Hippocampal formation (tissue), 2 donors: ENCODE measurements around the gene EPB41L4B.
"Not testable (repeated sequence)": the region's sequence is repeated elsewhere in the genome, so short reads cannot be mapped to it uniquely, and the experiment has no call there.

ENCODE experiments used
- DNase-seq, 2 donors: peaks; one replicate each; lab custom pipeline; 2025; lab: John Stamatoyannopoulos, UW

The EPB41L4B gene

GRCh38 chr9:109320742-109321448 is at the start of gene EPB41L4B:
Gene EPB41L4B (minus strand): TSS chr9:109321059. CDS start chr9:109320446, 613 bp downstream.
- peak; percentile 57 to 65 for DNase-seq

DNA sequence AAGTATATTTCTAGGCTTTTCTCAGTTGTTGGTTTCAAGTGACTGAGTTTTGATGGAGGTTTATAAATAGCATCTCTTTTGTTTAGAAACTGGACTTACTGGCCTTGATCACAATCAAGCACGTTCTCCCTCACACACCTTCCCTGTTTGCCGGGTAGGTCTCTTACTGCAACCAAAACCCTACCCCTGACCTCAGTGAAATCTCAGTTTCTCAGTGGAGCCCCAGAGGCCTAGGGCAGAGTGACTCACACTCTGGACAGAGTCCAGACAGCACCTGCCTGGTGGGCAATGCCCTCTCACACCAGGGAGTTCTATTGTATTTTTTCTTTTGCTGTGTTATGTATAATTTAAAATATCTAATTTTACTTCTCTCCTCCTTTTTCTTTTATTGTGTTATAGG is 48.4 kb upstream of the EPB41L4B start:
- no peak for DNase-seq

DNA sequence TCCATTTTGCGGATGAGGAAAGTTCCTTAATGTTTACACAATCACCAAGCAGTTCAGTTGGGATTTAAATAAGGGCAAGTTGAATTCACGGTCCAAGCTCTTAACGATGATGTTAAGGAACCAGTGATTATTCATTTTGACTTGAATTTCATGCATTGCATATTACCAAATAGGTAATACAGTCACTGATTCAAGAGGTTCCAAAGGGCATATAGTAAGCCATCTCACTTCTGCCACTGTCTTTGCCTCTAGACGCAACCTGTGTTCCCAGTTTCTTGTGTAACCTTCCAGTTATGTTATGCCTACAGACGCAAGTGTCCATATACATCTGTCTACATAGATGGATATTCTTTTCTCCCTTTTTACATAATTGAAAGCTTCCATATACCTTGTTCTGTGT is 39.9 kb upstream of the EPB41L4B start:
- DNase-seq, result no peak

- not testable (repeated sequence) for DNase-seq
Observed at GRCh38 chr9:109358968-109359603, 38.2 kb upstream of the EPB41L4B start.

DNA sequence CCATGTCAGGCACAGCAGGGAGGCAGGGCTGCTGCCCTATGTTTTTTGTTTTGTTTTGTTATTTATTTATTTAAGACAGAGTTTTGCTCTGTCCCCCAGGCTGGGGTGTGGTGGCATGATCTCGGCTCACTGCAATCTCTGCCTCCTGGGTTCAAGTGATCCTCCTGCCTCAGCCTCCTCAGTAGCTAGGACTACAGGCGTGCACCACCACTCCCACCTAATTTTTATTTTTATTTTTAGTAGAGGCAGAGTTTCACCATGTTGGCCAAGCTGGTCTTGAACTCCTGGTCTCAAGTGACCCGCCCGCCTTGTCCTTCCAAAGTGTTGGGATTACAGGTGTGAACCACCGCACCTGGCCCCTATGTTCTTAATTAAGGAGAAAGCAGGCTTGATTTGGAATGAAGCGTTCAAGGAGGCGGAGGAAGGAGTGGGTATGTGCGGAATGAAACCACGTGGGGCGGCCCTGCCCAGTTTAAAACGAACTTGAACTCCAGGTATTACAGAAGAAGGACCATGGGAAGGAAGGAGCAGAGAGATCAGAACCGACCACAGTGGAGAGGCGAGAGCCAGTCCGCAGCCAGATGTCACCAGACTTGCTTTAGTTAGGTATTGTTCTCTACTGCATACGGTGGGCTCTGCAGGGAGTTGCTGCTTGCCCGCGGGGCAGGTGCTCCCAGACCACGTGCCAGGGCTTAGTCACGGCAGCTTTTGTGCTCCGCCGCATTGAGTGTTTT is 34.9 kb upstream of the EPB41L4B start:
- no peak for DNase-seq

DNA sequence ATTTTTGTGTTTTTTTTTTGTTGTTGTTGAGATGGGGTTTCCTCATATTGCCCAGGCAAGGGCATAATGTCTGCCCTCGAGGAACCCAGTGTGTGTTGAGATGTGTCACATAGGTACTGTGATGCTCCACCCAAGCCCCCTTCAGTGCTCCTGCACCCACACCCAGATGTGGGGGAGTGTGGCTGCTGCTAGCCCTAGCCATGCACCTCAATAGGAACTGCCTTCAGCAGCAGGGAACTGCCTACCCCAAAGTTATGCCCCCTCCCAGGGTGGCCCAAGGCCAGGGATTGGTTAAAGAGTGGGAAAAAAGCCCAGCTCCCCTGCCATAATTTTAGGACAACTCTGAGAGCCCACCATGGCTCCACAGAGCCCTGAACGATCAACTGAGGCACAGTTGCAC is 33.3 kb upstream of the EPB41L4B start:
- DNase-seq, result no peak

GRCh38 chr9:109351032-109351431 is 30.2 kb upstream of the EPB41L4B start:
- DNase-seq, result no peak

DNA sequence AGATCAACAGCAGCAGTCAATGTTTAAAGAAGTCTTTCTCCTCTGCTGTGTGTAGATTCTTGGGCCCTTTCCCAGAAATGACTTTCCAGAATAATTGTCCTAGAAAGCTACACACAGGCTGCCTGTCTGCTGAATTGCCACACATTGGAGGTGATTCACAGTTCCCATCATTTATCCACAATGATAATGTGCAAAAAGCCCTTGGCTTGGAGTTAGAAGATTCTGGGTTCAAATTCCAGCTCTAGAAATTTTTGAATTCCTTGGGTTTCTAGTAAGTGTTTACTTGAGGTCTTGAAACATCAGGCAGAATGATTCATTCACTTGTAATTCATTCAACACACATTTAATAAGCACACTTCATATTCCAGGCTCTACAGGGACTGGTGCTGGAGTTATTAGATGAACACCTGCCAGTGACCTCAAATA is 28.6 kb upstream of the EPB41L4B start:
- peak in 1 of 2 donors; percentile 1 for DNase-seq

DNA sequence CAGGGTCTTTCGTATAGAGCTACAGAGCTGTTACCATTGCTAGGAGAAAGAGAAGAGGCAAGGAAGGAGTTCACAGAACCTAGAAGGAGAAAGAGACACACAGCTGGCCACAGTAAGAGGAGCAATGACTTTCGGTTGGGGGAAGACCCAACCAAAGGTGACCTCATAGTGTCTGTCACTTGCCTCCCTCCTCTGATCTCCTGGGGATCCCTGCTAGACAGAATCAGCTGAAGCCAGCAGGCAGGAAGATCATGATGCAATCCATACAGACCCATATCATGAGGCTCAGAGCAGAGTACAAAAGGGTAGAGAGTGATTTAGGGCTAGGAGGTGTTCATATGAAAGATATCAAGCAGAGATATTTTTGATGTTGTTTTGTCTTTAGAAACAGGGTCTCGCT is 26.0 kb upstream of the EPB41L4B start:
- DNase-seq, result no peak

- no peak for DNase-seq
Observed at GRCh38 chr9:109344866-109345265, 24.0 kb upstream of the EPB41L4B start.

DNA sequence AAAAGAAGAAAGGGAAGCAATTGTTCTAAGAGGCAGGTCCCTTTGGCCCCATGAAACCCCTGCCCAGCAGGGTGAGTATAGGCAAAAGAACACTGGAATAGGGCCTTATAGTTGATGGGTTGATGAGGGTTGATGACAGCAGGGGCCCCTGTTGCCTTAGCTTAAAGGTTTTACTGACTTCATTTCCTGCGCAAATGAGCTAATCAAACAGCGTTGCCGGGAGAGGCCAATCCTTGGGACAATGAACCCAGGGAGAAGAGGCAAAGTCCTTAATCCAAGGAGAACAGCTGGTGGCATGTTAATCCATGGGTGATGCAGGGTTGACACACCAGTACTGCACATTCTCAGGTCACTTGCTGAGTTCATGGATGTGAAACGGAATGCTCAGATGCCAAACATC is 22.0 kb upstream of the EPB41L4B start:
- DNase-seq, result no peak

DNA sequence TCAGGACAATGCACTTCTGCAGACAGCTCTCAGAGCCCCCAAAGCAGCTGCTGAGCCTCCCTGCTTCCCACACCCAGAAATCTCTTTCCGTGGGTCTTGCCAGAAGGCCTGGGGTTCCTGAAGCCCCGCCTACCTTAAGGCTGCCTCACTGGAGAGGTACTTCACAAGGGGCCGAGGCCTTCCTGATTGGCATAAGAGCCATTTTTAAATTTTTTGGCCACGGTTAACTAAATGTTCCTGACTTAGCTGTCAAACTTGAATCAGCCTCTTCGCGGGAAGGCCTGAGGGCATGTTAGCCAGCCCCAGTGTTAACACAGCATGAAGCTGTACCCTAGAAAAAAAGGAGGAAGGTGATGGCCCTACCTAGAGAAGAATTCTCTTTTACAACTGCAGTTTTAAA is 20.7 kb upstream of the EPB41L4B start:
- DNase-seq, result no peak

DNA sequence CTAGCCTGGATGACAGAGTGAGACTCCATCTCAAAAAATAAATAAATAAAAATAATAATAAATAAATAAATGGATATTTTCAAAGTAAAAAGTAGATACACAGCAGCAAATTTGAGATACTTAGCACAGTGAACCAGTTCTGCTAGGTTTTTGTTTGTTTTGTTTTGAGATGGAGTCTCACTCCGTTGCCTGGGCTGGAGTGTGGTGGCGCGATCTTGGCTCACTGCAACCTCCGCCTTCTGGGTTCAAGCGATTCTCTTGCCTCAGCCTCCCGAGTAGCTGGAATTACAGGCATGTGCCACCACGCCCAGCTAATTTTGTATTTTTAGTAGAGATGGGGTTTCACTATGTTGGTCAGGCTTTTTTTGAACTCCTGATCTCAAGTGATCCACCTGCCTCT is 20.1 kb upstream of the EPB41L4B start:
- not testable (repeated sequence) for DNase-seq

DNA sequence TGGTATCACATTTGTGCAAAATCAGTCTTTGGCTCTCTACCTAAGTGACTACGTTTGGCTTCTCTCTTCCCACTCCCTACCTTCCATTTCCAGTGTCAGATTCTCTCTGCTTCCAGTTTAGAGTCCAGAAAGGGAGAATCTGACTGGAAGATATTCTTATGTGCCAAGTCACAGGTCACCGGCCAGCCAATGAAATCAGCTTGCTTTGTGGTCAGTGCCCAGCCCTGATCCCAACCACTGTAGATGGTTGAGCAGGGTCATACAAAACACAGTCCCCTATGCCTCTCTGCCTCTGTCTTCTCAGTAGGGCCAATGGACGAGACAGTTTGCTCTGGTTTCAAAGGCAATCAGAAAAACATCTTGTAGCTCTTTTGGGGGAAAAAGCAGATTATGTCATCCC is 15.6 kb upstream of the EPB41L4B start:
- DNase-seq, result no peak

- no peak for DNase-seq
Observed at GRCh38 chr9:109335929-109336328, 15.1 kb upstream of the EPB41L4B start.

GRCh38 chr9:109335121-109335520 is 14.3 kb upstream of the EPB41L4B start:
- no peak for DNase-seq

DNA sequence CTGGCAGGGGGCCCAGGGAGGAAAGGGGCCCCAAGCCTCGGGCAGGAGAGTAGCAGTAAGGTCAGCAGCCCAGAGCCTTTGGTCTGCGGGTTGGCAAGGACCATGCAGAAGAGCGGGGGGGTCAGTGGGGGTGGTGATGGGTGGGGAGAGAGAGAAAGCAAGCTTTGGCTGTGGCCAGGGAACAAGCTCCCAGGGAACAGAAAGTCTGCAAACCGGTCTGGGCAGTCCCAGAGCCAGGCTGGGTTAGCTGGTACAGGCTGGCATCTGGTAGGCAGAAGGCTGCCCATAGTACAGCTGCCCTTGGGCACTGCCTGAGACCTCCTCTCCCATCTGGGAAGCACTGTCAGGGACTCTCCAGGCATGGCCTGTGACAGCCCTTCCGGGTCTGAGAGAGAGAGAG is 10.5 kb upstream of the EPB41L4B start:
- DNase-seq, result peak; percentile 30 to 41

GRCh38 chr9:109329638-109330258 is 8.9 kb upstream of the EPB41L4B start:
- DNase-seq, result no peak

DNA sequence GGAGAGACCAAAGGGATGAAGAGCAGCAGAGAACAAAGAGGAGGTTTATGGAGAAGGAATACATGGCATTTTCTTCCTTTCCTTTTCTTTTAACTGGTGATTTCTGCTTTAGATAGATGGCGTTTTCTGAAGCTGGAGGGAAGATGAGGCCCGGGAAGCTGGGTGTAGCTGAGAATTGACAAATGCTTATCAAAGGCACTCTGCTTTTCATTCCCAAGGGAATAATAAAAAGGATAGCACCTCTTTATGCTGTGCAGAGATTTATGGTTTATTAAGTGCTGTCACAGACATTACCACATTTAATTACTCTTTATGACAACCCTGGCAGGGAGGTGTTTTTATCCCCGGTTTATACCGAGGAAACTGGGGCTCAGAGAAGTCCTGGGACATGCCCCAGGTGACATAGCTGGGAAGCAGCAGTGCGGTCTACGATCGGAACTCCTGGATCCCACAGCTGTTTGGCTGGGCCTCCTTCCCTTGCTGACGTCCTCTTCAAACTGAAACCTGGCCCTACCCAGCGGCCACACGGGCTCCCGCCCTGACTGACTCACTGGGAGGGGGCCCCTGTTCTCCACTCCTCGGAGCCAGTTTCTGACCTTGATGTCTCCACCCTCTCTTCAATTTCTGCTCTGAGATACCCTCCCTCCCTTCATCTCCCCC is 8.2 kb upstream of the EPB41L4B start:
- no peak for DNase-seq

DNA sequence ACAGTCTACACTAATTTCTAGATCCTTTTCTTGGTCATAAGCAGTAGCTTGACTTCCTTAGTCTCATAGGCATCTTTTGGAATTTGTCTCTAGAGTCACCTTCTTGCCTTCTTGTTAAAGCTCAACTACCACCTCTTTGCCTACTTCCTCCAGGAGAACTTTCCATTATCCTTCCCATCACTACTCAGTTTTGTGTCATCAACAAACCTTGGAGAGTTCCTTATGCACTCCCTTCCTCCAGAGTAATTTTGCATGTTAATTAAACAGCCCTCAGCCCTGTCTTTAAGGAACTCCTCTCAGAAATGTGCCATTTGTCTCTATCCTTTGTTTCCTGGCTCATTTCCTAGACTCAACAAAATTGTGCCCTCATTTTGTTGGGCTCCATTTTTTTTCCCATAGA is 4.2 kb upstream of the EPB41L4B start:
- no peak for DNase-seq

DNA sequence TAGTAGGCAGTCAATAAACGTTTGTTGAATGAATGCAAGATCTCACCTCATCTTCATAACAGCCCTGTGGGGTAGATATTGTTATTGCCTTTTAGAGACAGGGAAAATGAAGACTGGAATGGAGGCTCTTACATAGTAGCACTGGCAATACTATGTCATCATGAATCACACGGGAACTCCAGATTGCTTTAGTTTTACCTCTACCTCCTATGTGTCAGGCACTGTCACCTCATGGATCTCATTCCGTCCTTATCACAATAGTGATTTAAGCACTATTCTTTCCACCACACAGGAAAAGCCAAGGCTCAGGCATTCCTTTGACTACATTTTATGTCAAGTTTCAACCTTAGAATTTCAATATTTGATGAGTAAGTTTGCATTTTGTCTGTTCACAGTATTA is 2.9 kb upstream of the EPB41L4B start:
- no peak for DNase-seq

GRCh38 chr9:109321727-109322126 is 868 bp upstream of the EPB41L4B start:
- DNase-seq, result no peak
